Subcutaneous adipose tissue (tissue), 4 donors: ENCODE data around the gene MYL10. TPM values are rescaled to one million over a fixed set of nuclear protein-coding genes. Genes with fewer than 3 reads are reported as not detected.

Experiments
- total RNA-seq, 4 donors: library from RNA; depleted of rRNA; stranded (reverse); fragments of >200 nt; gene quantifications; one replicate each; pipeline ENCODE4 v1.1.0, GENCODE V29; 2016
- TF ChIP-seq, protein P1 (sequence below): fragments of 450-650 bp; IDR thresholded peaks from one replicate; pipeline ENCODE4 v1.5.1; 2016; ENCODE audit warnings: low read depth, mild to moderate bottlenecking, control low read depth, antibody characterized with exemption, moderate library complexity

Gene MYL10
- total RNA-seq, 4 donors from 2014 or later = not detected

DNA sequence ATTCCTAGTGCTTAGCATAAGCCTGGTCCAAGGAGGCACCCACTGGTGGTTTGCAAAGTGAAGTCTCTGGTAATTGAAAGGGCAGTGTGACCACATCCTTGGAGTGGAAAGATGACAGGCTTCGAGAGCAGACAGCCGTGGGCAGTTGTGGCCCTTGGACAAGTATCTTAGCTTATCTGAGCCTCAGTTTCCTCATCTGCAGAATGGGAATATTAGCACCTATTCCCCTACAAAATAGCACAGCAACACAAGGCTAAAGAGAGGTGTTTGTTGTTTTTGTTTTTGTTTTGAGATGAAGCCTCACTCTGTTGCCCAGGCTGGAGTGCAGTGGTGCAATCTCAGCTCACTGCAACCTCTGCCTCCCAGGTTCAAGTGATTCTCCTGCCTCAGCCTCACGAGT is 29.3 kb downstream of the MYL10 start:
- TF ChIP-seq, protein P1, sequence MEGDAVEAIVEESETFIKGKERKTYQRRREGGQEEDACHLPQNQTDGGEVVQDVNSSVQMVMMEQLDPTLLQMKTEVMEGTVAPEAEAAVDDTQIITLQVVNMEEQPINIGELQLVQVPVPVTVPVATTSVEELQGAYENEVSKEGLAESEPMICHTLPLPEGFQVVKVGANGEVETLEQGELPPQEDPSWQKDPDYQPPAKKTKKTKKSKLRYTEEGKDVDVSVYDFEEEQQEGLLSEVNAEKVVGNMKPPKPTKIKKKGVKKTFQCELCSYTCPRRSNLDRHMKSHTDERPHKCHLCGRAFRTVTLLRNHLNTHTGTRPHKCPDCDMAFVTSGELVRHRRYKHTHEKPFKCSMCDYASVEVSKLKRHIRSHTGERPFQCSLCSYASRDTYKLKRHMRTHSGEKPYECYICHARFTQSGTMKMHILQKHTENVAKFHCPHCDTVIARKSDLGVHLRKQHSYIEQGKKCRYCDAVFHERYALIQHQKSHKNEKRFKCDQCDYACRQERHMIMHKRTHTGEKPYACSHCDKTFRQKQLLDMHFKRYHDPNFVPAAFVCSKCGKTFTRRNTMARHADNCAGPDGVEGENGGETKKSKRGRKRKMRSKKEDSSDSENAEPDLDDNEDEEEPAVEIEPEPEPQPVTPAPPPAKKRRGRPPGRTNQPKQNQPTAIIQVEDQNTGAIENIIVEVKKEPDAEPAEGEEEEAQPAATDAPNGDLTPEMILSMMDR = no peak

DNA sequence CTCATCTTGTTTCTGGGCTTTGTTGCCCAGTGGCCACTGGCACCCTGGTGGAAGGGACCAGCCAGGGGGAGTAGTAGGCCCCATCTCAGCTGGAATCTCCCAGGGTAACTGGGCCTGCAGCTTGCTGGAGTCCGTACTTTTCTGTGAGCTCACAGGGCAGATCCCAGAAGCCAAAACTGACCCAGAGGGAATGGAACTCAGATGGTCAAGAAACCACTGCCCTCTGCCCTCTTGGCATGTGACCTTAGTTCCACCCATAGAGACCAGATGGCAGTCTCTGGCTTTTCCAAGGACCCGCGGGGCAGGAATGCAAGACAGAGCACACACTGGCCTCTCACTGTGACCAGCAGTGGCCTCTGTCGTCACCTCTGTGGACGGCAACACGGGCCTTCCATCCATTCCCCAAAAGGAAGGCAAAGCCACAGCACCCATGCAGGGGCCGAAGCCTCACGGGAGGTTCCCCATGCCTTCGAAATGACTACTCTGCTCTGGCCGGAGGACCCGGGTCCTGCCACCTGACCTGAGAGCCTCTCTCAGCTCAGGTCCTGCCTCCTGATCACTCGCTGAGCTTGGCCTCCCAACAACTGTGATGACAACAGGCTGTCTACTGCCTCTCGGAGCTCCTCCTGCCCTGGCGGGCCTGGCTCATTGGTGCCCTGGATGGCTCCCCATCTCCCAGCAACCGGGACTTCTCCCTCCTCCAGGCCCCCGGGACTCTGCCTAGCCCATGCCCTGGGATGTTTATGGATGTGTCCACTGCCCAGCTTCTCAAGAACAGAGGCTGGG is 29.9 kb downstream of the MYL10 start:
- TF ChIP-seq, protein P1 = no peak

DNA sequence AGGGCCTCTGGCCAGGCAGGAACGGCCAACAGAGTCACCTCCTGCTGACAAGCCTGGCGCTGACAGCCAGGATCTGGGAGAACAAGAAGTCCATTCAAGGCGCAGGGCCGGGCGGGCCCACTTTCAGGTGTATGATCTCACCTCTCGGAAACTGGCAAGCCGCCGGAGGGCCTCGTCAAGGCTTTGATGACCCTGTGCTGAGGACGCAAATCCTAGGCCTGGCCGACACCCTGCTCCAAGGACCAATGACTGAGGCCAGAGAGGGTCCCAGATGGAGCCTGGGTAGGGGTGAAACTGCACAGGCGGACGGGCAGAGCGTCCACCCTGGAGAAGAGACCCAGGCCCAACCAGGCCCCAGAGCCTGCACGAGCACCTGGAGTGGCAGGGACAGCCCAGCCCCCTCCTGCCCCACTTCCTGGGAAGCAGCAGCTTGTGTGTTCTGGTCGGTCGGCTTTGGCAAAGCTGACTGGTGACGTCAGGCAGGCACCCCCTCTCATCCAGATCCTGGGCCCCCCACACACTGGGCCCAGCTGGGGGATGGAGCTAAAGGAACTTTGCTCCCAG is 30.6 kb downstream of the MYL10 start:
- TF ChIP-seq, protein P1 = no peak

DNA sequence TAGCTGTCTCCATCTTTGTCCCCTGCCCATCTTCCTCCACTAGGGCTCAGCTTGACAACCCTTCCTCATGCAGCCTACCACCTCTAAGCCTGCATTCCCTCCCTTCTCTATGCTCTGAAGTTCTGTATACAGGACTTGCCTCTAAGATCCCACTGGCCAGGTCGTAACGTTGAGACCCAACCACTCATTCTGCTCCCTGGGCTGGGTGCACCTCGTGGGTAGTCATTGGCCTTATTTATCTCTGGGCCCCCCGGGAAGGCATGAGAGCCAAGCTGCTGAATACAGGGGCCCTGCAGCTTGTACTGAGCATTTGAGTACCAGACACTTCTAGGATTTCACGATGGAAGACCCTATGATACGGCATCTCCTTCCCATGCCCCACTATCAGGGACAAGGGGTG is 31.2 kb downstream of the MYL10 start:
- TF ChIP-seq, protein P1 = no peak

DNA sequence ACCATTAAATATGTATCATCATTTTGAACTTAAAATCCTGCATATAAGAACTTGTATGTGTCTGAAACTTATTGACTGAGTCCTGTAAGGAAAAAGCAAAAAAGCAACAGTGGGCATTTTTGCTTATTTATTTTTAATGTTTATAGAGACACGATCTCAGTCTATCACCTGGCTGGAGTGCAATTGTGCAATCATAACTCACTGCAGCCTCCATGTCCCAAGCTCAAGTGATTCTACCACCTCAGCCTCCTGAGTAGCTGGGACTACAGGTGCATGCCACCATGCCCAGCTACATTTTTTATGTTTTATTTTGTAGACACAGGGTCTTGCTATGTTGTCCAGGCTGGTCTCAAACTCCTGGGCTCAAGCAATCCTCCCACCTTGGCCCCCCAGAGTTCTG is 32.2 kb downstream of the MYL10 start:
- TF ChIP-seq, protein P1 = no peak

DNA sequence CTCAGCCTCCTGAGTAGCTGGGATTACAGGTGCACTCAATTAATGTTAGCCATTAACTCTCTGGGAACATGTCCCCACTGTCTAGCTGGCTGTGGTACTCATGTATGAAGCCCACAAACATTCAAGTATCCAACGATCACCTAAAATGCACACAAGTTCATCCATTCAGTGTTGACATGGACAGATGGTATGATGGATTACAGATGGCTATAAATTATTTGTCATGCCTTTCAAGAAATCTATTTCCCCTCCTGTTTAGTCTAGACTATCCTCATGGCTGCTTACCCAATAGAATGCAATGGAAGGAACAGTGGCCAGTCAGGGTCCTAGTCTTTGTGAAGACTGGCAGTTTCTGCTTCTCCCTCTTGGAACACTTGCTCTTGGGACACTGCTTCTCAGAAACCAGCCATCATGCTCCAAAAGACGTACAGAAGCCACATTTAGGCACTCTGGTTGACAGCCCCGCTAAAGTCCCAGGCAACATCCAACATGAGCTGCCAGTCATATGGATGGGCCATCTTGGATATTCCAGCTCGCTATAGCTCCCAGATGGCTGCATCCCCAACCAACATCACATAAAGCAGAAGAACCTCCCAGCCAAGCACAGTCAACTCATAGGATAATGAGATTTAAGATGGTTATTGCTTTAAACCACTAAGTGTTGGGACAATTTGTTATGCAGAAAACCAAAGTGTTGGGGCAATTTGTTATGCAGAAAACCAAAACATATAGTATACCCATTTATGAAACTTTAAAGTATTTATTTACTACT is 33.1 kb downstream of the MYL10 start:
- TF ChIP-seq, protein P1 = no peak

DNA sequence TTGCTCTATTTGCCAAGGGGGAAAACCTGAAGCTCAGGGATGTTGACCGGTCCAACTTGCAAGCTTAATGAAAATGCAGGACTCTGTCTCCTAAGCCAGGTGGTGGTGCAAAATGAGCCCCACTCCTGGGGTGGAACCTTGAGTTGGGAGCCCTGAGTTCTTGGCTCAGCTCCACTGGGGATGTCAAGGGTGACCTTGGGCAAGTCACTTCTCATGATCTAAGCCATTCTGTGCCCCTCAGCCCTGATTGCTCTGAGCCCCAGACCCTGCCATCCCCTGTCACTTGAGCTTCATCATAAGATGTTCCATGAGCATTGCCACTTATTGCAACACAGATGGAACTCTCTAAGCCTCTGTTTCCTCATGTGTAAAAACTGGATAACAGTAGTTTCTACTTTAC is 33.9 kb downstream of the MYL10 start:
- TF ChIP-seq, protein P1 = no peak
